OCI-LY1 (cell line): Measurements from ENCODE around the gene RALGPS1.

Experiments used
- H2AFZ ChIP-seq: fragments of 200-600 bp; sonication (generic), shearing (Covaris generic); 2 replicates; pipeline ENCODE4 v1.6.0; 2014; ENCODE audit warnings: antibody characterized with exemption, mild to moderate bottlenecking, low read length
- H3F3A ChIP-seq: fragments of 200-600 bp; sonication (generic), shearing (Covaris generic); 2 replicates; pipeline ENCODE4 v1.6.0; 2014; ENCODE audit warnings: mild to moderate bottlenecking, antibody characterized with exemption, low read length, moderate library complexity; ENCODE audit not compliant: insufficient read depth
- H3K27ac ChIP-seq: fragments of 200-600 bp; sonication (generic); 2 replicates; pipeline ENCODE4 v1.5.1; 2014; ENCODE audit warnings: low read length, mixed run types, mild to moderate bottlenecking, low read depth; ENCODE audit not compliant: poor library complexity, severe bottlenecking
- H3K27me3 ChIP-seq: fragments of 200-600 bp; sonication (generic); 2 replicates; pipeline ENCODE4 v1.6.0; 2014; ENCODE audit warnings: antibody characterized with exemption, mild to moderate bottlenecking, low read length, moderate library complexity; ENCODE audit not compliant: insufficient read depth
- H3K36me3 ChIP-seq: fragments of 200-600 bp; sonication (generic); 2 replicates; pipeline ENCODE4 v1.6.1; 2014; ENCODE audit warnings: mild to moderate bottlenecking, antibody characterized with exemption, low read length, moderate library complexity, mixed read lengths; ENCODE audit not compliant: insufficient read depth
- H3K4me1 ChIP-seq: fragments of 200-600 bp; sonication (generic); 2 replicates; pipeline ENCODE4 v1.5.1; 2014; ENCODE audit warnings: mild to moderate bottlenecking, low read length, moderate library complexity; ENCODE audit not compliant: insufficient read depth, severe bottlenecking
- H3K4me2 ChIP-seq: fragments of 200-600 bp; sonication (generic), shearing (Covaris generic); 2 replicates; pipeline ENCODE4 v1.6.1; 2014; ENCODE audit warnings: low read length
- H3K4me3 ChIP-seq: fragments of 200-600 bp; sonication (generic); 2 replicates; pipeline ENCODE4 v1.5.1; 2014; ENCODE audit warnings: low read length, low read depth, mild to moderate bottlenecking, mixed read lengths; ENCODE audit not compliant: poor library complexity, severe bottlenecking
- H3K79me2 ChIP-seq: fragments of 200-600 bp; shearing (Covaris generic); 2 replicates; pipeline ENCODE4 v1.6.1; 2016; ENCODE audit warnings: mixed run types, low read length, mixed read lengths; ENCODE audit not compliant: insufficient read depth
- H3K9ac ChIP-seq: fragments of 200-600 bp; sonication (generic), shearing (Covaris generic); 2 replicates; pipeline ENCODE4 v1.6.1; 2014; ENCODE audit warnings: mild to moderate bottlenecking, low read length, mixed read lengths
- H3K9me2 ChIP-seq: fragments of 200-600 bp; sonication (generic), shearing (Covaris generic); 2 replicates; pipeline ENCODE4 v1.6.1; 2014; ENCODE audit warnings: low read depth, mild to moderate bottlenecking, low read length, mixed read lengths
- H3K9me3 ChIP-seq: fragments of 200-600 bp; shearing (Covaris generic); 2 replicates; pipeline ENCODE4 v1.6.1; 2014; ENCODE audit warnings: low read length, mixed read lengths
- H4K20me1 ChIP-seq: fragments of 200-600 bp; sonication (generic), shearing (Covaris generic); 2 replicates; pipeline ENCODE4 v1.6.0; 2016; ENCODE audit warnings: mild to moderate bottlenecking, low read length; ENCODE audit not compliant: insufficient read depth
- CTCF ChIP-seq: fragments of 200-600 bp; sonication (generic), shearing (Covaris generic); IDR thresholded peaks from 2 replicates; pipeline ENCODE4 v1.5.1; 2017; ENCODE audit warnings: mild to moderate bottlenecking, antibody characterized with exemption, low read length, moderate library complexity, mixed read lengths
- EZH2 ChIP-seq: fragments of 200-600 bp; sonication (generic), shearing (Covaris generic); IDR thresholded peaks from 2 replicates; pipeline ENCODE4 v1.8.0; 2017; ENCODE audit warnings: borderline replicate concordance, mixed run types, mild to moderate bottlenecking, antibody characterized with exemption, low read length, moderate library complexity, mixed read lengths

The RALGPS1 gene

GRCh38 chr9:127149463-127150390 lies 235.1 kb downstream of the RALGPS1 start:
- Histone ChIP-seq H2AFZ (no peak overlapping the region), H4K20me1 (no peaks in the 10 kb centered on the region), H3K4me3 (no peak overlapping the region), H3K79me2 (no peaks in the 10 kb centered on the region), H3K27me3 (no peaks in the 10 kb centered on the region), H3K4me2 (no peak overlapping the region), H3K9ac (no peak overlapping the region), H3K27ac (no peak overlapping the region), H3K9me2 (no peaks in the 10 kb centered on the region), H3K4me1 (no peaks in the 10 kb centered on the region), H3K36me3 (no peaks in the 10 kb centered on the region), H3F3A (no peaks in the 10 kb centered on the region), H3K9me3 (no peaks in the 10 kb centered on the region)
- TF ChIP-seq CTCF (no peak), EZH2 (no peak)

GRCh38 chr9:127153501-127153900 lies 238.9 kb downstream of the RALGPS1 start:
- no peaks in the 10 kb centered on the region for H3K36me3 ChIP-seq
- H3K27me3 ChIP-seq, result no peaks in the 10 kb centered on the region
- no peaks in the 10 kb centered on the region for H3K4me1 ChIP-seq
- no peaks in the 10 kb centered on the region for H3K9me2 ChIP-seq
- H4K20me1 ChIP-seq, result no peaks in the 10 kb centered on the region
- no peak for TF ChIP-seq CTCF
- TF ChIP-seq EZH2, result no peak
- H3K4me2 ChIP-seq, result no peak overlapping the region
- H3K9me3 ChIP-seq, result no peaks in the 10 kb centered on the region
- H3K9ac ChIP-seq, result no peak overlapping the region
- H3K4me3 ChIP-seq, result no peak overlapping the region
- H3K79me2 ChIP-seq, result no peaks in the 10 kb centered on the region
- H2AFZ ChIP-seq, result no peak overlapping the region
- H3K27ac ChIP-seq, result no peak overlapping the region
- no peaks in the 10 kb centered on the region for H3F3A ChIP-seq

GRCh38 chr9:127154003-127154389 lies 239.4 kb downstream of the RALGPS1 start:
- Histone ChIP-seq H3K27me3 (no peaks in the 10 kb centered on the region), H3K9me2 (no peaks in the 10 kb centered on the region), H3K36me3 (no peaks in the 10 kb centered on the region), H3F3A (no peaks in the 10 kb centered on the region), H2AFZ (no peak overlapping the region), H3K9me3 (no peaks in the 10 kb centered on the region), H3K9ac (no peak overlapping the region), H3K79me2 (no peaks in the 10 kb centered on the region), H3K4me2 (no peak overlapping the region), H3K27ac (no peak overlapping the region), H4K20me1 (no peaks in the 10 kb centered on the region), H3K4me3 (no peak overlapping the region), H3K4me1 (no peaks in the 10 kb centered on the region)
- TF ChIP-seq EZH2 (no peak), CTCF (no peak)
